Stimulated activated CD4-positive, alpha-beta T cell treated with anti-CD3 and anti-CD28 coated beads, Interleukin-4, amount 100 ng/mL, for 48 hours (primary cell): ENCODE results near the gene PIEZO2.

ENCODE experiments used
- DNase-seq, 2 donors: peaks; one replicate each; pipeline ENCODE4 v3.0.0-alpha.2; 2020; ENCODE audit warnings: low read depth in 2 of 2

PIEZO2 gene

GRCh38 chr18:11029021-11029420 is 120.3 kb downstream of the PIEZO2 start:
- no peak for DNase-seq

DNA sequence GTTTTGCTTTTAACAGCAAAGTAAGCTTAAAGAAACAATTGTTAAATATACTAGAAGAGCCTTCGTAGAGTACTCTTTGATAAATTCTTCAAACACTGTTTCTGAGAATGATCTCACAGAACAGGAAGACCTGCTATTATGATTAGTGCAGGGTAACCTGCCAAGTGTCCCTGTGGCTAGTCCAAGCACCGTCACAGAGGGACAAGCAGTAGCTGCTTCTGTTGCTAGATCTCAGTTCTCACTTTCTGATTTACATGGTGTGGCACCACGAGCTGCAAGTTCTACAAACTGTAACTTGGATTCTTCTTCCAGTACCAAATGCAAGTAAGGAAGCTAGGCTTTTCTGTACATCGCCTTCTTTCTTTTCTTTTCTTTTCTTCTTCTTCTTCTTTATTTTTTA is 121.5 kb downstream of the PIEZO2 start:
- DNase-seq: no peak

- DNase-seq: no peak
Observed at GRCh38 chr18:11025671-11026070, 123.7 kb downstream of the PIEZO2 start.

DNA sequence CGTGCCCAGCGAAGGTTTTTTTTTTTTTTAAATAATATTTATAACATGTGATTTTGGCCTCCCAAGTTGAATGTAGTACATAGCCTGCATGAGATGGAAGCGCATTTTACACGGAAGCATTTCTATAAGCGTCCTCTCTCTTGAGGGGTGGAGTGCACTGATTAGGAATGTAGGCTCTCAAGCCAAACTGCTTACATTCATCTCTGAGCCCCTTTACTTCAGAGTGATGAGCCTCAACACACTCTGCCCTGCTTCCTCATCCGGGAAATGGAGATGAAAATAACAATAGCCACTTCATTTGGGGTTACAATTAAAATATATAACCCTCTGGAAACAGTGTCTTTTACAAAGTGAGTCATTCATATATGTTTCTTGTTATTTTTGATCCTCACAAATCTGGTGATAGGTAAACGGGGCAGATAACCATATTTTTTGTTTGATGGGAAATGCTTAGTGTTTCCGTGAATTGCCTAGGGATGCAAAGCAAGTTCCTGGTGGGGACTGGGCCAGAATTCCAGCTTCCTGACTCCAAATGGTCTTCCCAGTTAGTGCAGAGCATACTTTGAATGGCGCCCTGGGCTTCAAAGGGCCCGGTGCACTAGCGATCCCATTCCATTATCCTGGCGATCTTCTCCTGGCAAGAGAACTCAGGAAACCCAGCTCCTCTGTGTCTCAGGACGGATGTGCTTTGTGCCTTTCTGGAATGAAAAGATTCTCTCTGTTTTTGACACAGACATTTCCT is 124.3 kb downstream of the PIEZO2 start:
- DNase-seq: no peak

GRCh38 chr18:11021477-11021876 is 127.9 kb downstream of the PIEZO2 start:
- no peak for DNase-seq

- no peak for DNase-seq
Observed at GRCh38 chr18:11020877-11021414, 128.4 kb downstream of the PIEZO2 start.

- no peak for DNase-seq
Observed at GRCh38 chr18:11020161-11020853, 129.1 kb downstream of the PIEZO2 start.

DNA sequence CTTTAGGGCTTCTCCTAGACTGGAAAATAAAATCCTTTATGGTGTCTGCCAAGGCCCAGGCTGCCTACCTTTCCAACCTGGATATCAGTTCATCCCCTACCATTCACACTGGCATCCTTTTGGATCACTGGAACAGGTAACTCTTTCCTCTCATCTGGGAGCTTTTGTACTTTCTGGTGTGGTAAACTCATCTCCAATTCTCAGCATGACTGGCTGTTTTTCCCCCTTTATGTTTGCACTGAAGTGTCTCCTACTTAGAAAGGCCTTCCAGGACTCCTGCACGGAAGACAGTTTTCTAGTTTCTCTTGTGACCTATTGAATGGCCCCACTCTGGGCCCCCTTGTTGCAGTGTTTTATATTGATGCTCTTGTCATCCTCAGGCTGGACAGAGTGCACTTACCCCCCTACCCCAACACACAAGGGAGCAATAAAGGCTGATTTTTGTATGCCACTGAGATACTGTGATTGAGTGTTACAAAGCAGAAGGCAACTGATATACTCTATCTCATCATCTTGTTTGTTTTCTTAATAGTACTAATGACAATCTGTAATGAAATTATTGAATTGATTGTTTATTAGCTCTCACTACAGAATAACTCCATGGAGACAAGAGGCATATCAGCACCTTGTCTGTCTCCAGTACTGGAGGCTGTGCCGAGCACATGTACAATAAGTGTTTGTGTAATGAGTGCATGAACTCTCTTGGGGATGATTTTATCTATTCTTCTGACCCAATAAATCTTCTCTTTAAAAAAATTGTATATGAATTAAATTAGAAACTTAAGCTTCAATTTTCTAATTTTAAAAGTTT is 129.9 kb downstream of the PIEZO2 start:
- no peak for DNase-seq

GRCh38 chr18:11009869-11010268 is 139.5 kb downstream of the PIEZO2 start:
- DNase-seq: no peak

DNA sequence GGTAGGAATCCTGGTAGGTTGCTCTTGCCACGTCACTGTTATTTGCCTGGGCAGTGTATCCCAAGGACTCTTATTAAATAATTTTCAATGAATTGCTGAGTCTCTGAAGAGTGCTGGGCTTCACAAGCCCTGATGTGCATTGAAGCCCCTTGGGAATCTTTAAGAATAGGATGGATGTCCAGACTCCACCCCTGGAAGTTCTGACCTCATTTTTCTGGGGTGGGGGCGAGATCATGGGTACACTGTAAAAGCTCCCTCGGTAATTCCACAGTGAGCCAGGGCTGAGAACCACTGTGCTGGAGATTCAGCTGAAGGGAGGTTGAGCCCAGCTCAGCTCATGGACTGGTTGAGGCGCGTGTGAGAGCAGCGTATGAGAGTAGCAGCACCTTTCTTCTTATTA is 140.2 kb downstream of the PIEZO2 start:
- DNase-seq: no peak

DNA sequence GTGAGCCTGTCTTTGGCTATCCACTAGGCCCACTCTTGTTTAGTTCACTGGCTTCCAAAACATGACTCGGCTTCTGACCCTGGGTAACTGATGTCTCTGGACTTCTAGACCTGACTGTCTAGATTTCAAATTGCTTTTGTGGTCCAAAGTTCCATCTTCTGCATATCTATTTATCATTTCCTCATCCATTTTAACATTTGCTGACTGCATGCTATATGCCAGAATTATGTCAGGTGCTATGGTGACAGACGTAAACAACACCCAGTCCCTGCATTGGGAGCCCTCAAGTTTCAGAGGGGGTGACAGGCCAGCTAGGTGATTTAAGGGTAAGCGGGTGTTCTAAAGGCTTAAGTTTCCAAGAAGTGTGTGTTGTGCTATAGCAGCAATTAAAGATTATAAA is 140.9 kb downstream of the PIEZO2 start:
- no peak for DNase-seq

- DNase-seq: no peak
Observed at GRCh38 chr18:11005528-11005927, 143.8 kb downstream of the PIEZO2 start.

DNA sequence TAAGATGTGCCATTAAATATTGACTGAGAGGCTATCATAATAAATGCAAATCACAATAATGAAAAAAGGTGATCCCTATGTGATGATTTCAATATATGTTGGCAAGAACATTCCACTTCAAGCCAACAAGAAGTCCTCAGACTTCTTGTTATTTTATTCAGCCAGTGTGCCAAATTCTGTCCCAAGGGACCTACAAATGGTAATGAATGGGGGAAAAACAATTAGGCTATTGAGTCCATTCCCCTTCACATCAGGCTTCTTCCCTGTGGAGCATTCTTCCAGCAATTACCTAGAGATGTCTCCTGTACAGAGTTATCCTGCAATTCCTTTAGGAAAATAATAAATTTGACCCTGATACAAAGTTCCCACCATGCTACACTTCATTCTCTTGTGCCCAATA is 144.4 kb downstream of the PIEZO2 start:
- no peak for DNase-seq

DNA sequence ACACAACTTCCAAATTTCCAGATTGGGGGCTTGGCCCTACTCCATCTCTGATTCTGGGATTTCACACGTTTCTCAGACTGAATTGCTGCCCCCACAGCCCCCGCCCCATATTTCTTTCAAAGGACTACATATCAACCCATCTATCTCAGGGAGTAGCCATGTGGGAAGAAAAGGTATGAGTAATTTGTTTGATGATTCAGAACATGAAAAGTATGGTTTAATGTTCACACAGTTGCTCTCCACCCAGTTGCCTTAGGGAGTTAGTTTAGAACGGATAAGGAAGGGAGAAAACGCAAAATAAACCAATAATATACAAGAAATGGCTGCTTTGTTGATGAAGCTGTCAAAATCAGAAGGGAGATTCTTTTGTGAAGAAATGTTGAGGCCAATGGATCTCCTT is 145.1 kb downstream of the PIEZO2 start:
- DNase-seq: no peak

- no peak for DNase-seq
Observed at GRCh38 chr18:11002796-11003195, 146.6 kb downstream of the PIEZO2 start.

GRCh38 chr18:11002277-11002676 is 147.1 kb downstream of the PIEZO2 start:
- no peak for DNase-seq

GRCh38 chr18:11000071-11000470 is 149.3 kb downstream of the PIEZO2 start:
- no peak for DNase-seq

DNA sequence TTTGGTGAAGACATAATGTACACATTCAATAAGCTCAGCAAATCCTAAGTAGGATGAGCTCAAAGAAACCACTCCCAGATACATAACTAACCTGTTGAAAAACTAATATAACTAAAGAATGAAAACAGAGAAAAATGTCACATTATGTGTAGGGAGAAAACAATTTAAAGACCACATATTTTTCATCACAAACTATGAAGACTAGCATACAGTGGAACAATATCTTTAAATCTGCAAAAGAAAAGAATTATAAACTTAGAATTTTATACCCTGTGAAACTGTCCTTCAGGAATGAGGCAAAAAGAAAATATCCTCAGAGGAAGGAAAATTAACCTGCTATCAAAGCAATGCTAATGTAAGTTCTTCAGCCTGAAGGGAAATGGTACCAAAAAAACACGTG is 151.5 kb downstream of the PIEZO2 start:
- DNase-seq: no peak

DNA sequence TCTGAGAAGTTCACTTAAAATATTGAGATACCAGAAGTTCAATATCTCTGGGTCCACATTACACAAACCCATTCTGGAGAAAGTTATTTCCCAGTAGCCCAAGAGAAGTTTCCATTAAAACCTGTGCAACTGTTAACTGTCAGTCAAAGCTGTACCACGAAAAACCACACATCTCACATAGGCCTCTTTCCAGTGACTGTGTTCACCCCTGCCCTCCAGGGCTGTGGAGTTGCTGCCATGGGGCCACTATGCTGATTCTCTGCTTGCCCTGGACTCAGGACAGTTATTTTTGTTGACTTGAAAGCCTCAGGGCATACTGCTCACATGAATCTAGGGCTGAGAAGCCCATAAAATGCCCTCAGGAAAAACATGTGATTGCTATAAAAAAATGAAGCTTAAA is 153.8 kb downstream of the PIEZO2 start:
- DNase-seq: no peak

- DNase-seq: no peak
Observed at GRCh38 chr18:10989486-10989885, 159.9 kb downstream of the PIEZO2 start.

DNA sequence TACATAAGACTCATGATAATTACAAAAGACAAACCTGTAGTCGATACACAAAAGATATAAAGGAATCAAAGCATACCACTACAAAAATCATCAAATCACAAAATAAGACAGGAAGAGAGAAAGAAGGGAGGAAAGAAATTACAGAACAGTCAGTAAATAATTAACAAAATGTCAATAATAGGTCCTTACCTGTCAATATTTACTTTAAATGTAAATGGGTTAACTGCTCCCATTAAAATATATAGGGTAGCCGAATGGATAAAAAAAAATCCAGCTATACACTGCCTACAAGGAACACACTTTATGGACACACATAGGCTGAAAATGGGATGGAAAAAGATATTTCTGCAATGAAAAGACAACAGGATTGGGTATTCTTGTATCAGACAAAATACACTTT is 163.7 kb downstream of the PIEZO2 start:
- DNase-seq: no peak

GRCh38 chr18:10979411-10979810 is 170.0 kb downstream of the PIEZO2 start:
- no peak for DNase-seq
